ENCODE data around the gene DFFB.

DNA sequence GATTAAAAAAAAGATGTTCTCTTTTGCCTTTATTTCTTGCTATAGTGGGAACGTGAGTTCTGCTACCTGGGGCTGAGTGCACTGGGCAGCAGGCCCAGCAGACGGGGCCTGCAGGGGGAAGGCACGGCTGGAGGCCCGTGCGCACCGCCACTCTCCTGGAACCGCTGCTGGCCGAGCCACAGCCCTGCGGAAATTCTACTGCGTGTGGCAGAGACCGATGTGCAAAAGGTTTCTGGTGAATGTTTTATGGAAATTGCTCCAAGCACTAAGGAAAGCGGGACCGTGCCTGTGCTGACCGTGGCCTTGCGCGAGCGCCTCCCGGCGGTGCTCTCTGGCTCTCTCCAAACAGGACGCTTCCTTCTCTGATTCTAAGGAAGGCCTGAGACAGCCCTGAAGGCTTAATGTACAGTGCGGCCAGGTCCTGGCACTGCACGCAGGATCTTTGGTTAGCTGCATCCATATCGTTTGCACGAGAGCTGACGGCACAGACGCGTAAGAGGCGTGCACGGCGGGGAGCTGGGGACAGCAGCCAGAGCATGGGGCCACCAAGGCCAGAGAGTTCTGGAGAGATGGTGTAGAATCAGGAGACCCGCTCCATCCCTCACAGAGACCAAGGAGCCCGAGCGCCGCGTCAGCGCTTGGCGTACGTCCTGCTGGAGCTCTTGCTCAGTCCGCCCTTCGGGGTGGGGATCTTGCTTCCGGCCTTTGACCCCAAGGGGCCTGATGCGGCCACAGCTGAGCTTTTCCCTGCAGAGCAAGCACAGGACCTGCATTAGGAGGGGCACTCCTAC lies 42.3 kb upstream of the DFFB start:
- TF ChIP-seq TARDBP (IDR thresholded peaks at IDR 0.05) (no peak), LEF1 (IDR thresholded peaks at IDR 0.05; ENCODE audit: borderline replicate concordance) (no peak), SP1 (IDR thresholded peaks at IDR 0.05) (no peak), ELF4 (IDR thresholded peaks at IDR 0.05) (no peak), BHLHE40 (IDR thresholded peaks at IDR 0.05; ENCODE audit: borderline replicate concordance) (no peak), FOXM1 (IDR thresholded peaks at IDR 0.05; ENCODE audit: borderline replicate concordance) (no peak), HDGF (IDR thresholded peaks at IDR 0.05; ENCODE audit: borderline replicate concordance) (no peak), ZNF384 (IDR thresholded peaks at IDR 0.05) (no peak)
